Neural progenitor cell (in vitro differentiated cells): ENCODE measurements around the gene CARD8.

Experiments
- EZH2 ChIP-seq: fragments of 200-600 bp; sonication (generic); IDR thresholded peaks from 2 replicates; pipeline ENCODE4 v1.6.1; 2017; ENCODE audit warnings: antibody characterized with exemption, mild to moderate bottlenecking, moderate library complexity
- TF ChIP-seq, protein P1 (sequence below): fragments of 200-600 bp; sonication (generic); IDR thresholded peaks from 2 replicates; pipeline ENCODE4 v1.5.1; 2017; ENCODE audit warnings: antibody characterized with exemption, mild to moderate bottlenecking

DNA sequence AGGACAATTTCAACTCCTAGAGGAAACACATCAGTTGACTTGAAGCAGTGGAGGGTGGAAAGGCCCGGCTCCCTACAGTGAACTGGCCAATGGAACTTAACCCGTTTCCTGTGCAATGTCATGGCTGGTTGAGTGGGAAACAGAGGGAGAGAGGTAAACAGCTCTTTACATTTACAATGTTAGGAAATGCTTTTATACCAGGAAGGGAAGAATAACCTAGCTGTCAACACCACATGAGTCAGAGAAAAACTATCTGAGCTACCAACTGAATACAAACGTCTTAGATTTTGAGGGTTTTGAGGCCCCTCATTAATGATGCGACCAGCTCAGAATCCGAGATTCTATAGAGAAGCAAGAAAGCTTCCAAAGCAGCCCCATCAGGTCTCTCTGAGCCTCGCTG, 36.7 kb downstream of the CARD8 start:
- TF ChIP-seq, protein P1, sequence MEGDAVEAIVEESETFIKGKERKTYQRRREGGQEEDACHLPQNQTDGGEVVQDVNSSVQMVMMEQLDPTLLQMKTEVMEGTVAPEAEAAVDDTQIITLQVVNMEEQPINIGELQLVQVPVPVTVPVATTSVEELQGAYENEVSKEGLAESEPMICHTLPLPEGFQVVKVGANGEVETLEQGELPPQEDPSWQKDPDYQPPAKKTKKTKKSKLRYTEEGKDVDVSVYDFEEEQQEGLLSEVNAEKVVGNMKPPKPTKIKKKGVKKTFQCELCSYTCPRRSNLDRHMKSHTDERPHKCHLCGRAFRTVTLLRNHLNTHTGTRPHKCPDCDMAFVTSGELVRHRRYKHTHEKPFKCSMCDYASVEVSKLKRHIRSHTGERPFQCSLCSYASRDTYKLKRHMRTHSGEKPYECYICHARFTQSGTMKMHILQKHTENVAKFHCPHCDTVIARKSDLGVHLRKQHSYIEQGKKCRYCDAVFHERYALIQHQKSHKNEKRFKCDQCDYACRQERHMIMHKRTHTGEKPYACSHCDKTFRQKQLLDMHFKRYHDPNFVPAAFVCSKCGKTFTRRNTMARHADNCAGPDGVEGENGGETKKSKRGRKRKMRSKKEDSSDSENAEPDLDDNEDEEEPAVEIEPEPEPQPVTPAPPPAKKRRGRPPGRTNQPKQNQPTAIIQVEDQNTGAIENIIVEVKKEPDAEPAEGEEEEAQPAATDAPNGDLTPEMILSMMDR = no peak
- no peak for TF ChIP-seq EZH2
